Ascending aorta (tissue), 2 donors: ENCODE data around the gene VSTM2L. TPM values are rescaled to one million over a fixed set of nuclear protein-coding genes. Genes with fewer than 3 reads are reported as not detected.

Experiments used
- DNase-seq, 2 donors: peaks; one replicate each; pipeline ENCODE4 v3.0.0-alpha.2; 2019; ENCODE audit warnings: low spot score in 2 of 2
- H3K27ac ChIP-seq, 2 donors: fragments of 200-600 bp; sonication (generic); one replicate each; pipeline ENCODE4 v1.5.1; 2016 to 2017; ENCODE audit warnings: mild to moderate bottlenecking in 1 of 2
- H3K27me3 ChIP-seq: fragments of 200-600 bp; sonication (generic); one replicate; pipeline ENCODE4 v1.5.1; 2017
- H3K36me3 ChIP-seq, 2 donors: fragments of 200-600 bp; sonication (generic); one replicate each; pipeline ENCODE4 v1.5.1; 2016
- H3K4me1 ChIP-seq, 2 donors: fragments of 200-600 bp; sonication (generic); one replicate each; pipeline ENCODE4 v1.5.1; 2016 to 2017; ENCODE audit warnings: mild to moderate bottlenecking in 1 of 2
- H3K4me3 ChIP-seq, 2 donors: fragments of 200-600 bp; sonication (generic); one replicate each; pipeline ENCODE4 v1.5.1; 2016 to 2017; ENCODE audit warnings: mild to moderate bottlenecking in 1 of 2
- H3K9me3 ChIP-seq, 2 donors: fragments of 200-600 bp; sonication (generic); one replicate each; pipeline ENCODE4 v1.5.1; 2016
- CTCF ChIP-seq, 3 experiments: fragments of 200-600 bp in 2 of 3; fragments of 450-650 bp in 1 of 3; sonication (generic) in 2 of 3; IDR thresholded peaks; one replicate each; pipeline ENCODE4 v1.5.1; 2016 to 2019; ENCODE audit warnings: antibody characterized with exemption in 3 of 3, mild to moderate bottlenecking in 1 of 3, moderate library complexity in 1 of 3
- intact Hi-C: fragments of 100-400 bp; cut with DNase I; formaldehyde crosslinking; loops from one replicate; pipeline ENCODE4 v1.15.1; 2023
- total RNA-seq: library from RNA; depleted of rRNA; stranded (reverse); fragments of >200 nt; gene quantifications from one replicate; pipeline ENCODE4 v1.1.0, GENCODE V29; 2016

The VSTM2L gene
- total RNA-seq, 1 donor from 2014 or later = 1.1 TPM

DNA sequence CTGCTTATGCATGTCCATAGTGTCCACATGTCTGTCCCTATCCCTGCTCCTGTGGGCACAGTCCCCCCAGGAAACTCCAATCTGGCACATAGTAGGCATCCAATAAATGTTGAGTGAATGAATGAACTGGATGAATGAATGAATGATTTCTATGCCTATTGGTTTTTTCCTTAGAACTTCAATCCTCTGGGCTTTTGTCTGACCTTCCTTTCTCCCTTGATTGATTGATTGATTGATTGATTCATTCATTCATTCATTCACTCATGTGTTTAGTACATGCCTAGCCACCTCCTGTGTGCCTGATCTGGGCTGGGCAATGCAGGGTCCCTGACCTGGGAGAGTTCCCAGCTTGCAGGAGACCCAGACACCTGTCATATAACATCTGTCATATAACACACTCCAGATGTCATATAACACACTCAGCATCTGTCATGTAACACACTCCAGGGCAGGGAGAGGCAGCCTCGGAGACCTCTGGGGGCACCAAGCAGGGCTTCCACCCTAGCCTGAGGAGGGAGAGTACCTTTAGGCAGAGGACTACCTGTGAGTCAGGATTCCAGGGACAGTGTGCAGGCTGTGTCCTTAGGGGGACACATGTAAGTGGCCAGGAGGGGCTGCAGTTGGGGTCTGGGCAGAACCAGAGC lies 17.9 kb downstream of the VSTM2L start:
- no peaks in the 10 kb centered on the region for H3K36me3 ChIP-seq
- no peaks in the 10 kb centered on the region for H3K4me1 ChIP-seq
- no peak for DNase-seq
- TF ChIP-seq CTCF (IDR thresholded peaks at IDR 0.05) = no peak
- no peaks in the 10 kb centered on the region for H3K9me3 ChIP-seq
- no peak overlapping the region for H3K27ac ChIP-seq
- intact Hi-C loops = no loop called here
- no peak overlapping the region for H3K4me3 ChIP-seq
- H3K27me3 ChIP-seq = peaks cover 2% of the 10 kb centered on the region

- no peaks in the 10 kb centered on the region for H3K27me3 ChIP-seq
- no peaks in the 10 kb centered on the region for H3K4me1 ChIP-seq
- H3K9me3 ChIP-seq = no peaks in the 10 kb centered on the region
- H3K27ac ChIP-seq = no peak overlapping the region
- no peaks in the 10 kb centered on the region for H3K36me3 ChIP-seq
- no peak overlapping the region for H3K4me3 ChIP-seq
- no peak for DNase-seq
- TF ChIP-seq CTCF (IDR thresholded peaks at IDR 0.05) = no peak
- intact Hi-C loops = no loop called here
Measured at GRCh38 chr20:37921341-37921929, 18.5 kb downstream of the VSTM2L start.

GRCh38 chr20:37922016-37922415 lies 19.1 kb downstream of the VSTM2L start:
- no peak overlapping the region for H3K4me3 ChIP-seq
- H3K27ac ChIP-seq = no peak overlapping the region
- TF ChIP-seq CTCF (IDR thresholded peaks at IDR 0.05) = no peak
- no peaks in the 10 kb centered on the region for H3K9me3 ChIP-seq
- H3K27me3 ChIP-seq = no peaks in the 10 kb centered on the region
- intact Hi-C loops = no loop called here
- no peak for DNase-seq
- no peaks in the 10 kb centered on the region for H3K36me3 ChIP-seq
- no peaks in the 10 kb centered on the region for H3K4me1 ChIP-seq

GRCh38 chr20:37925265-37926165 lies 22.6 kb downstream of the VSTM2L start:
- DNase-seq = no peak
- Histone ChIP-seq H3K4me1 (no peaks in the 10 kb centered on the region), H3K4me3 (no peak overlapping the region), H3K27me3 (no peaks in the 10 kb centered on the region), H3K9me3 (no peaks in the 10 kb centered on the region), H3K36me3 (no peaks in the 10 kb centered on the region), H3K27ac (no peak overlapping the region)
- intact Hi-C loops = no loop called here
- TF ChIP-seq CTCF (IDR thresholded peaks at IDR 0.05) = no peak

GRCh38 chr20:37926612-37927011 lies 23.7 kb downstream of the VSTM2L start:
- Histone ChIP-seq H3K27me3 (no peaks in the 10 kb centered on the region), H3K36me3 (no peaks in the 10 kb centered on the region), H3K9me3 (no peaks in the 10 kb centered on the region), H3K27ac (no peak overlapping the region), H3K4me3 (no peak overlapping the region), H3K4me1 (no peaks in the 10 kb centered on the region)
- no peak for TF ChIP-seq CTCF (IDR thresholded peaks at IDR 0.05)
- no peak for DNase-seq
- intact Hi-C loops = no loop called here
